MCF 10A (cell line): ENCODE data around the gene TFCP2L1. TPM values are rescaled to one million over a fixed set of nuclear protein-coding genes. Genes with fewer than 3 reads are reported as not detected.
A peak's percentile ranks its signal among the peaks of the same experiment; 100 is the strongest.
"Not testable (repeated sequence)": the region's sequence is repeated elsewhere in the genome, so short reads cannot be mapped to it uniquely, and the experiment has no call there.

Experiments used
- BruUV-seq: library from RNA; stranded (reverse); fragments of 400-500 nt; replicated peaks from 2 replicates; lab custom pipeline; 2021; lab: Mats Ljungman, UMichigan
- CTCF ChIA-PET: fragments of 300-600 bp; sonication (Branson Sonifier 250); formaldehyde crosslinking; extraction: SDS; loops from one replicate; lab custom pipeline; 2021; ENCODE audit warnings: antibody characterized with exemption, inconsistent platforms; lab: Yijun Ruan, JAX
- POLR2A ChIA-PET: fragments of 300-600, 350-650 bp; sonication (Branson Sonifier 250); formaldehyde crosslinking; extraction: SDS; loops from one replicate; lab custom pipeline; 2020; ENCODE audit warnings: antibody characterized with exemption, inconsistent platforms; lab: Yijun Ruan, JAX
- DNase-seq: peaks from one replicate; pipeline ENCODE4 v3.0.0-alpha.2; 2018; ENCODE audit not compliant: unreplicated experiment
- H3K27ac Mint-ChIP-seq: one replicate; pipeline ENCODE4 v1.8.0; 2022; ENCODE audit warnings: mild to moderate bottlenecking, low read depth, mixed read lengths; ENCODE audit not compliant: unreplicated experiment
- H3K27me3 Mint-ChIP-seq: one replicate; pipeline ENCODE4 v1.8.0; 2022; ENCODE audit warnings: mixed read lengths; ENCODE audit not compliant: insufficient read depth, unreplicated experiment
- H3K36me3 Mint-ChIP-seq: one replicate; pipeline ENCODE4 v1.8.0; 2022; ENCODE audit warnings: mild to moderate bottlenecking, moderate library complexity, mixed read lengths; ENCODE audit not compliant: insufficient read depth, unreplicated experiment
- H3K4me1 Mint-ChIP-seq: one replicate; pipeline ENCODE4 v1.8.0; 2022; ENCODE audit warnings: mixed read lengths; ENCODE audit not compliant: insufficient read depth, unreplicated experiment
- H3K4me3 Mint-ChIP-seq: one replicate; pipeline ENCODE4 v1.8.0; 2022; ENCODE audit warnings: mild to moderate bottlenecking, moderate library complexity, mixed read lengths; ENCODE audit not compliant: unreplicated experiment
- H3K9me3 Mint-ChIP-seq: one replicate; pipeline ENCODE4 v1.8.0; 2022; ENCODE audit warnings: mixed read lengths; ENCODE audit not compliant: unreplicated experiment
- CTCF ChIP-seq: fragments of 200-600 bp; IDR thresholded peaks from one replicate; pipeline ENCODE4 v1.8.0; 2022; ENCODE audit warnings: antibody characterized with exemption, mild to moderate bottlenecking; ENCODE audit not compliant: unreplicated experiment
- intact Hi-C: fragments of 100-400 bp; cut with micrococcal nuclease; formaldehyde crosslinking; loops from 2 replicates; pipeline ENCODE4 v1.14.1; 2022
- total RNA-seq: library from RNA; stranded (reverse); gene quantifications from 2 replicates; pipeline ENCODE4 v1.2.3, GENCODE V29; 2022

Gene TFCP2L1
- total RNA-seq, 1 experiment from 2014 or later, result 22.6 TPM

GRCh38 chr2:121273116-121273515, 11.9 kb downstream of the TFCP2L1 start:
- intact Hi-C loops, result no loop called here
- H3K4me3 Mint-ChIP-seq, result no peak overlapping the region
- ChIA-PET POLR2A (no interaction called here), CTCF (no interaction called here)
- no peak for TF ChIP-seq CTCF
- peaks cover 53% of the 10 kb centered on the region for H3K36me3 Mint-ChIP-seq
- no peak overlapping the region for H3K27ac Mint-ChIP-seq
- no TSS peak for BruUV-seq
- H3K4me1 Mint-ChIP-seq, result no peaks in the 10 kb centered on the region
- H3K27me3 Mint-ChIP-seq, result no peaks in the 10 kb centered on the region
- DNase-seq, result no peak
- no peaks in the 10 kb centered on the region for H3K9me3 Mint-ChIP-seq

GRCh38 chr2:121272596-121272995, 12.4 kb downstream of the TFCP2L1 start:
- no peaks in the 10 kb centered on the region for H3K27me3 Mint-ChIP-seq
- H3K9me3 Mint-ChIP-seq, result no peaks in the 10 kb centered on the region
- H3K4me1 Mint-ChIP-seq, result no peaks in the 10 kb centered on the region
- no peak for DNase-seq
- POLR2A ChIA-PET, result interaction anchor here (3.1 kb wide), 1 partner anchor 11 kb away, joined by 24 read pairs; no protein-coding TSS in a partner anchor
- intact Hi-C loops, result no loop called here
- no peak overlapping the region for H3K4me3 Mint-ChIP-seq
- H3K36me3 Mint-ChIP-seq, result peaks cover 58% of the 10 kb centered on the region
- TF ChIP-seq CTCF, result no peak
- CTCF ChIA-PET, result interaction anchor here (1.5 kb wide), 1 partner anchor 10 kb away, joined by 5 read pairs; no protein-coding TSS in a partner anchor
- no TSS peak for BruUV-seq
- no peak overlapping the region for H3K27ac Mint-ChIP-seq

- H3K27me3 Mint-ChIP-seq, DNase-seq, H3K9me3 Mint-ChIP-seq, H3K27ac Mint-ChIP-seq, intact Hi-C loops, H3K4me1 Mint-ChIP-seq, BruUV-seq, H3K4me3 Mint-ChIP-seq: not testable (repeated sequence)
- H3K36me3 Mint-ChIP-seq, result peaks cover 45% of the 10 kb centered on the region
- ChIA-PET POLR2A (interaction anchor here (0.6 to 3.1 kb wide), 2 partner anchors 14 to 37 kb away, joined by 5 to 24 read pairs; no protein-coding TSS in a partner anchor), CTCF (interaction anchor here (0.6 kb wide), 1 partner anchor 191 kb away, joined by 3 read pairs; no protein-coding TSS in a partner anchor)
Measured at GRCh38 chr2:121269436-121269835, 15.6 kb downstream of the TFCP2L1 start.

- no peak for TF ChIP-seq CTCF
- peaks cover under 1% of the 10 kb centered on the region for H3K4me1 Mint-ChIP-seq
- POLR2A ChIA-PET, result interaction anchor here (1.0 kb wide), 1 partner anchor 17 kb away, joined by 3 read pairs; no protein-coding TSS in a partner anchor
- no TSS peak for BruUV-seq
- CTCF ChIA-PET, result no interaction called here
- no peak overlapping the region for H3K4me3 Mint-ChIP-seq
- intact Hi-C loops, result no loop called here
- no peak overlapping the region for H3K27ac Mint-ChIP-seq
- no peaks in the 10 kb centered on the region for H3K9me3 Mint-ChIP-seq
- peaks cover 28% of the 10 kb centered on the region for H3K36me3 Mint-ChIP-seq
- no peaks in the 10 kb centered on the region for H3K27me3 Mint-ChIP-seq
- peak; percentile 24 for DNase-seq
Measured at GRCh38 chr2:121266543-121267106, 18.4 kb downstream of the TFCP2L1 start.
